Erythroblast (primary cell): ENCODE results near the gene ZC3H15.

Source experiments
- GATA1 ChIP-seq: IDR thresholded peaks from 2 replicates; pipeline ENCODE4 v1.6.1; 2011; ENCODE audit warnings: low read depth, mild to moderate bottlenecking, control low read depth, low read length, moderate library complexity
- POLR2A ChIP-seq: IDR thresholded peaks from 2 replicates; pipeline ENCODE4 v1.6.1; 2011; ENCODE audit warnings: mild to moderate bottlenecking, low read length

DNA sequence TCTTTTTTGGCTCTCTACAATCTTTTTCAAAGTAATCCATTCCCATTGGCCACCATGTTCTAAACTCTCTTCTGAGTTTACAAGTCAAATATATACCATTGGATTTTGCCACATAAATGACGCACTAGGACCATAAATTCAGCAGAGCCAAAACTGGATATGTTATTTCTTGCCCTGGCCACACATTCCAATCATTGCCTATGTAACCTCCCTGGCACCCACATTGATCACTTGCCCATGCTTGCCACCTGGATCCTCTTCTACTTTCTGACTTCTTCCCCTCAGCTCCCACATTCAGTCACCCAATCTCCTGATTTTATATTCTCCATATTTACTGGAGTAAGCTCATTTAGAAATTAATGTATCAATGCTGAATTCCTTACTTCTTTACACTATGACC, 5.1 kb upstream of the ZC3H15 start:
- no peak for TF ChIP-seq POLR2A
- TF ChIP-seq GATA1: no peak
